ENCODE measurements around the gene HPCAL1.

Gene HPCAL1

GRCh38 chr2:10397878-10398277 lies 95.2 kb downstream of the HPCAL1 start:
- no peak for TF ChIP-seq CTCF (conservative IDR thresholded peaks at IDR 0.05; ENCODE audit: low read depth)
- POLR2A ChIA-PET (ENCODE audit: low non-redundant PET): no interaction called here
- DNase-seq (ENCODE audit: low spot score): no peak
- H3K27ac ChIP-seq: peak overlapping the region; percentile 31
- CTCF ChIA-PET: interaction anchor here (0.7 to 1.0 kb wide), 2 partner anchors 12 to 22 kb away, joined by 3 to 4 read pairs; no protein-coding TSS in a partner anchor

GRCh38 chr2:10398496-10398895 lies 95.8 kb downstream of the HPCAL1 start:
- POLR2A ChIA-PET (ENCODE audit: low non-redundant PET): no interaction called here
- CTCF ChIA-PET: no interaction called here
- DNase-seq (ENCODE audit: low spot score): no peak
- H3K27ac ChIP-seq: peak overlapping the region; percentile 31; the same call in 1 of the 2 replicates
- TF ChIP-seq CTCF (conservative IDR thresholded peaks at IDR 0.05; ENCODE audit: low read depth): no peak

- CTCF ChIA-PET: no interaction called here
- peak overlapping the region; percentile 49; the same call in 1 of the 2 replicates for H3K27ac ChIP-seq
- DNase-seq (ENCODE audit: low spot score): no peak
- POLR2A ChIA-PET (ENCODE audit: low non-redundant PET): no interaction called here
- TF ChIP-seq CTCF (conservative IDR thresholded peaks at IDR 0.05; ENCODE audit: low read depth): no peak
These were observed 96.7 kb downstream of the HPCAL1 start for GRCh38 chr2:10399358-10399757.

- peak overlapping the region; percentile 49 for H3K27ac ChIP-seq
- CTCF ChIA-PET: no interaction called here
- DNase-seq (ENCODE audit: low spot score): no peak
- POLR2A ChIA-PET (ENCODE audit: low non-redundant PET): no interaction called here
- TF ChIP-seq CTCF (conservative IDR thresholded peaks at IDR 0.05; ENCODE audit: low read depth): no peak
These were observed 97.3 kb downstream of the HPCAL1 start for GRCh38 chr2:10400002-10400401.

GRCh38 chr2:10400568-10400977 lies 97.9 kb downstream of the HPCAL1 start:
- DNase-seq (ENCODE audit: low spot score): no peak
- H3K27ac ChIP-seq: peak overlapping the region; percentile 49
- ChIA-PET POLR2A (ENCODE audit: low non-redundant PET) (no interaction called here), CTCF (no interaction called here)
- TF ChIP-seq CTCF (conservative IDR thresholded peaks at IDR 0.05; ENCODE audit: low read depth): no peak

- POLR2A ChIA-PET (ENCODE audit: low non-redundant PET): no interaction called here
These were observed 98.6 kb downstream of the HPCAL1 start for GRCh38 chr2:10400978-10401951.

More at GRCh38 chr2:10400978-10401951, 98.6 kb downstream of the HPCAL1 start:
- peak overlapping the region; percentile 49 for H3K27ac ChIP-seq
- CTCF ChIA-PET: no interaction called here
- no peak for TF ChIP-seq CTCF (conservative IDR thresholded peaks at IDR 0.05; ENCODE audit: low read depth)
- DNase-seq (ENCODE audit: low spot score): no peak
